NCI-H2227 (cell line): Measurements from ENCODE around the gene PCED1B.
"Not testable (repeated sequence)": the region's sequence is repeated elsewhere in the genome, so short reads cannot be mapped to it uniquely, and the experiment has no call there.

Source experiments
- DNase-seq: peaks from one replicate; lab custom pipeline; 2025; ENCODE audit not compliant: unreplicated experiment; lab: John Stamatoyannopoulos, UW

Gene PCED1B

DNA sequence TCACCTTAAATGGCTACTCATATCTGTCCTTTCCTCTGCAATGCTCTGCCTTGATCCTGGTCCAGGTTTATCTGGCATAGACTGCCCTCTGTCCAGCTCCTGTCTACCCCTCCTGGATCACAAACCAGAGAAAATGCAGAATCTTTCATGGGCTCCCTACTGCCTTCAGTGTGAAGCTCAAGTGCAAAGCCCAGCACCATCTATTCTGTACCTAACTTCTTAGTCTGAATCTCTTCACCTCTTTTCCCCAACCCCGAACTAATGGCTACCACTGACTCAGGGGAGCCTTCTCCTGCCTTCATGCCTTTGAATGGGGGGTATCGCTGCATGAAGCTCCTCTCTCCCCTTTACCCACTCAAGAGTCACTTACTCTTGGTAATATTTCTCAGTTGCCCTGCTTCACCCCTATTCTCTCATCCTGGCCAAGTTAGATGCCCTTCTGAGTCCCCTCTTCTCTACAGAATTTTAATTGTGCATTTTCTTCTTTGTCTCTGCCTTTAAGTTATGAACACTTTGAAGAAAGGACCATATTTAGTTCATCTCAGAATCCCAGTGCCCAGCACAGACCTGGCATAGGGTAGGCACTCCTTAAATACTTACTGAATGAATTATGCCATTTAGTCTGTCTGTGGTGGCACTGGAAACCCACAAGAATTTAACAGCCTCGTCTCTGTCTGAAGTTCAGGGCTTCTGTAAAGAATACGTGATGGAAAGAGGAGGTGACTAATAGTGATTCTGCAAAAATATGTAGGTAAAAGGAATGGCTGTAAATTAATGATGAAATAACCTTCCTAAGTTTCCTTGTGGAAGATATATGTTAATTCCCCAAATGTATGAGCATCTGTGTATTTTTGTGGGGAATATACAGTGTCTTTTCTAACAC, 191.6 kb downstream of the PCED1B start:
- no peak for DNase-seq

DNA sequence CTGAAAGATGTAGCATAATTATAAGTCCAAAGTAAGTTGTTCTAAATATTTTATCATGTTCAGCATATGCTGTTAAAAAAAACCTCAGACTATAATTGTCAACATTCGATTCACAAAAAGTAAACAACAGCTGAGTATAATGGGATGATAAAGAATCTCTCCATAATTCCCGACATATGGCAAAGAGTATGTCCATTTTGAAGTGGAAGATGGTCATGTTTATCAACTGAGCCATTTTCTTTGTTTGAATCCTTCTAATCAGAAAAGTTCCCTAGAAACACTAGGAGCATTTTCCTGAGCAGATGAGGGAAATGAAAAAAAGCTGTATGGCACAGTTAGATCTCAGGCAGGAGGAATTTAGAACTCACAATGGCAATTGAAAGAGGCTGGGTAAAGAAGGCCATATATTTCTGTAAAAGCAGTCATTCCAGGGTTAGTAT, 192.4 kb downstream of the PCED1B start:
- DNase-seq = no peak

DNA sequence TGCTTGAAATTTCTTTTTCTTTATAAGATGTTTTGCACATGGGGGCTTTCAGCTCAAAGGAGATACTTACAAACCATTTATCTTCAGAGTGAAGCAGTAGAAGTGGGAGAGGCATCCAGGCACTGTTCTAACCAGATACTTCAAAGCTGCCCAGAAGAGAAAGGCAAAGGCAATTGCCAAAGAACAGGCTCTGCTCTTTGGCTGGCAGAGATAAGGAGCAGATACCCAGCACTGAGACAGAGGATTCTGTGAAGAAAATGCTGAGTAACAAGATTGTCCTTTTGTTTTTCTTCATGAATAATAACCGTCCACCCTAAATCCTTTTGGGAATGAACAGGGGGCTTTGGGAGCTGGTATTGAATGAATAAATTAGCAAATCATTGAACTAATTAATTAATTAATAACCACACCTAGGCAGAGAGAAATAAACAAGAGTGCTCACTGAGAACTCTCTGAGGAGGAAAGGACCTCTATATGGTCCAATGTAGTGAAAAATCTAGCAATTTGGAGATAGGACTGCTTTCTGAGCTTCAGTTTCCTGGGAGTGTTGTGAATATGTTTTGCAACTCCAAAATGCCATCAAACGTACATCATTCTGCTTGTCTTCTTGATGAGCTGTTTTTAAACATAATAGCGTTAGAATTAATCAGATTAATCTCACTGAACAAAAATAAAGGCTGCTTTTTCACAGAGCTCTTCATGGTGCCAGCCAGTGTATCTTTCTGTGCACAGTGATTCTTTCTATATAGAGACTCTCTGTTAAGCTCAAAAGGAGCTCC, 193.2 kb downstream of the PCED1B start:
- DNase-seq = no peak

DNA sequence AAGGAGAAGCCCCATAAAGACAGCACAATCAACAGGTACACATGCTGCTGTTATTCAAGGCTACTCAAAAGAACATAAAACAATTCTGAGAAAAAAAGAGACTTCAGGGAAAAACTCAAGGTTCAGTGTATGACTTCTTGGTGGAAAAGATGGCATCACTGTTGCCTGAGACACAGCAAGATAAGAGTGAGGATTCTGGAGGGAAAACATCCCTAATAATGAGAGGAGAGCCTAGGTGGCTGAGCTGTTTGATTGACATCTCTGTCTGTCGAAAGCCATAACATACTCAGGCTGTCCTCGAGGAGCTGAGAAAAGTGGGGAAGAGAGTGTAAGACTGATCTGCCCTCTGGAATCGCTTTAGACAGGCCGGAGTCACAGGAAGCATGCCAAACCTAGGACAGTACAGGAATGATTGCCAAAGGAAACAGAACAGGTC, 193.8 kb downstream of the PCED1B start:
- DNase-seq = no peak

DNA sequence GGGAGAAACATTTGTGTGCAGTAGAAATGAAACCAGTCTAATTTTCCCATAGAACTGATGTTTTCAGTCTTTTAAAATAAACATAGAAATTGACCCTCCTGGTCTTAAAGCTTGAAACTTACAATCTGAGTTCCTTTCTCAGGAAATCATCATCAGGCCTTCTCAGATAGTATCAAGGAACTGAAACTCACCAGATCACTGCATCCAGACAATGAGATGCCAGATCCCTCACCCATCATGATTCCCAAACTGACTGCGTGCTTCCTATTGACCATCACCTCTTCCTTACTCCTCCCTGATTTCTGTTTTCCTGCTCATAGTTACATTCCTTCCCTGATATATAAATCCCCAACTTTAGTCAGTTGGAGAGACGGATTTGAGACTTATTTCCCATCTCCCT, 195.3 kb downstream of the PCED1B start:
- DNase-seq = no peak

DNA sequence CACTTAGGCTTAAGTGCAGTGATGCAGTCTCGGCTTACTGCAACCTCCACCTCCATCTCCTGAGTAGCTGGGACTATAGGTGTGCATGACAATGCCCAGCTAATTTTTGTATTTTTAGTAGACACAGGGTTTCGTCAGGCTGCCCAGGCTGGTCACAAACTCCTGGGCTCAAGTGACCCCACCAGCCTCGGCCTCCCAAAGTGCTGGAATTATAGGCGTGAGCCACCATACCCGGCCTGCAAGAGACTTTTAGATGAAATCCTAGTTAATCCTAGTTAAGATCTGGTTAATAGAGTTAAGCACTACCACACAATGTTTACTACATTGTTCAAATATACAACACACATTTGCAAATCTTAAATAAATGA, 196.8 kb downstream of the PCED1B start:
- no peak for DNase-seq

DNA sequence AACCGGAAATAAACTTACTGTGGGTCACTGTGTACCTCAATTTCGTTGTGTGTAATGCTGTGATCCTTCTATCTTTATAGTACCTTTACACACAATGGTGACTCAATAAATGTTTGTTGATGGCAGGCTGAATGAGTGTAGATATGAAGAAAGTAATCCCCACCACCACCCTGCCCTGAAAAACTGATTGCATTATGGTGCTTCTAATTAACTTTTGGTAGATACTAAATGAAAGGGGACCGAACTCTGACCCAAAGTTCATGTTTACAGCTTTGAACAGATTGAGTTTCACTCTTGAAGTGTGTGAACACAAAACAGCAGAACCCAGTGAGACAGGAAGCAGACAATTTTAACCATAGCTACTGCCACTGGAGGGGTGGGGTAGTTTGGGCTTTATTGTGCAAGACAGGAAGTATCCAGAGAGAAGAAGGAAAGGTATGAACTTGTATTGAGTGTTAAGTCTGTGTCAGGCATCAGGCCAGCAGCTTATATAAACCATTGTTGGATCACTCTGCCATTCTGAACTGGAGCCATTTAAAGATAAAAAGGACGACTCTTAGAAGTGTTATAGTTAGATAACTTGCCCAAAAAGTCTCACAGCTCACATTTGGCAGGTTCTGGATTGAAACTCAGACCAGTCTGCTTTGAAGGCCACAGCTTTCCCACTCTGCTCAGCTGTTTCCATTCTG, 197.3 kb downstream of the PCED1B start:
- DNase-seq = no peak

DNA sequence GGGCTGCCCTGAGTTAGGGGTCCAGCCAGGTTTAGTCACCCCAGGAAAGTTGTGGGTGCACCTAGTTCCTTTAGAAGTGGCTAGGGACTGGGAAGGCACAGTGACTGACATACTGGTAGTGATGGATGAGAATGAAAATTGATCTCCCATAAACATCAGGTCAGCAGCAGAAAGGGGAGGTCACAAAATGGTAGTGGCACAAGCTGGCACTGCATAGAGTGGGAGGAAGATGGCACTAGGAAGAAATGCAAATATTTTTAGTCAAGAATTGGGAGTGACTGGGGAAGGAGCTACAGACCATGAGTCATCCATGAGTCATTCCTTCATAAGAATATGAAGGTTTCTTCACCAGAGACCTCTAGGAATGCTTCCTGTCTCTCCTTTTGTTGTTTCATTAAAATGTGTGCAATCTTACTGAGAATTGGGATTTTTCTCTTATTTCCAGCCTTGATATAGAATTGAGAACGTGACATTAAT, 198.6 kb downstream of the PCED1B start:
- DNase-seq = no peak

DNA sequence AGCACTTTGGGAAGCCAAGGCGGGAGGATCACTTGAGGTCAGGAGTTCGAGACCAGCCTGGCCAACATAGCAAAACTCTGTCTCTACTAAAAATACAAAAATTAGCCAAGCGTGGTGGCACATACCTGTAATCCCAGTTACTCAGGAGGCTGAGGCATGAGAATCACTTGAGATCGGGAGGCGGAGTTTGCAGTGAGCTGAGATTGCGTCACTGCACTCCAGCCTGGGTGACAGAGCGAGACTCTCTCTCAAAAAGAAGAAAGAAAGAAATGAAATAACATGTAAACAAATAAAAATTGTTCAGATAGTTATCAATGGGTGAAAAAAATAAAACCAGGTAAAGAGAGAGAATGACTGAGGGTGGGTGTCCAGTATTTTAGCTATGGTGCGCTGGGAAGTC, 200.3 kb downstream of the PCED1B start:
- DNase-seq = not testable (repeated sequence)

DNA sequence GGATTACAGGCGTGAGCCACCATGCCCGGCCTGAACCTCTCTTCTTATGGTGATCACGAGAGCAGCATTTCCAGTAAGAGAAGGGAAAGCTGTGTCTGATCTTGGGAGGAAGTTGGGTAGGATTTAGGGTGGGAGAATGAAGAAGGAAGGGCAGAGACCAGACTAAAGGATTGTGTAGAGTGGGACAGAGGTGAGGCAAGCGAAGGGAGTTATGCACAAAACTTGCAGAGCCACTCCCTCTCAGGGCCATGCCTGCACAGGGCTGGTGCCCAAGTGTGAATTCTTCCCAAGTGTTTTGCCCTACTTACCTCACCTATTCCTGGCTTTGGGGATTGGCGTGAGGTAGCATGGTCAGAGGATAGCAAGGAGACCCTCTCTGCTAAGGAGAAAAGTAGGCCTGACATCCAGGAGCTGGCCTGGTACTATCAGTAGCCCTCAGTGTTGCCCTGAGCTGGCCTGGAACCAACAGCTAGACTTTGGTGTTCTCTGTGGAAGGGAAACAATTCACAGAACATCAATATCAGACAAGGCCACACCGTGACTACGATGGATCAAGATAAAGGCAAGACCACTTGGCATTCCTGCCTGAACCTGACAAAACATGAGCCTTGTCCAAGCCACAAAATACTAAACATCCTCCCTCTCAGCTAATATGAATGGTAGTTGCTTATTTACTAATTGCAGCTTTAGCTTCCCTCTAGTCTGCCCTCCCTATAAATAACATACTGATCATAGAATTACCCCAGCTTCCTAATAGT, 201.3 kb downstream of the PCED1B start:
- DNase-seq = no peak

DNA sequence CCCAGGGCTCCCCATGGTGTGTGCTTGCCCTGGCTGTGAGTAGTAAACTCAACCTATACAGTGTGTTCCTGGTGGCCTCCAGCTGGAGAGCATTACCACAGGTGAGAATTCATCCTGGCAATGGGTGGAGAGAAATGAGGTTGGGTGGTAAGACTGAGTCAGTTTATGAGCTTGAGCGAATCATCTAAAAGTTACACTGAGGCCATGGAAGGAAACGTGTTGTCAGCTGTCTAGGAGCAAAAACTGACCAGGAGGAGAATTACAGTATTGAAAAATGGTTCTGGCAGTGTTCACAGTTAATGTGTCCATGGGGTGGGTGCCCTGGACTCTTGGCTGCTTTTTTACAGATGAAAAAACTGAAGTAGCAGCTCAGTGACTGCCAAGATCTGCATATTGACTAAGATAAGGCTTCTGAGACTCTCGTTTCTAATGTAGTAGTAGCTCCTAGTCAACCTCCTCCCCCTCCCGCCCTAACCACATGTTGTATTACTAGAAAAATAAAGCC, 202.3 kb downstream of the PCED1B start:
- DNase-seq = no peak

DNA sequence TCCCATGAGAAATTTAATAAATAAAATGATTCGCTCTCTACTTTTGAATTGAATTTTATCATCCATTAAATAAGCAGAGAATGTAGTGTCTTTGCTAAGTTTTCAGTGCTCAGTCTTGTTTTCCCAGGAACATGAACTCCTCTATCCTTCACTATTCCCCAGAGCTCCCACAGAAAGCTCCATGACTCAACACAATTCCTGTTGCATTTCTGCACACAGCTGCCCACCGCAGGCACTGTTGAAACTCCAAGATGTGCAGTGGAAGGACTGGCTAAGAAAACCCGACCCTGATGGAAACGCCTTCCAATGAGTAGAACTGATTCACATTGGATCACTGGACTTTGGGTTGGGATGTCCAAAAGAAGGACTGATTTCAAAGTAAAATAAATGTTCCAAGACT, 202.8 kb downstream of the PCED1B start:
- DNase-seq = no peak
